Kidney epithelial cell (primary cell): ENCODE measurements around the gene VASN. TPM values are rescaled to one million over a fixed set of nuclear protein-coding genes. Genes with fewer than 3 reads are reported as not detected.

Source experiments
- DNase-seq: peaks from one replicate; pipeline ENCODE4 v3.0.0-alpha.2; 2010; ENCODE audit warnings: low read depth
- H3K27me3 ChIP-seq: 2 replicates; pipeline ENCODE4 v1.6.0; 2011; ENCODE audit warnings: low read length; ENCODE audit not compliant: control insufficient read depth, insufficient read depth
- H3K36me3 ChIP-seq: 2 replicates; pipeline ENCODE4 v1.5.1; 2011; ENCODE audit warnings: low read length; ENCODE audit not compliant: control insufficient read depth, insufficient read depth
- H3K4me3 ChIP-seq: 2 replicates; pipeline ENCODE4 v1.5.1; 2011; ENCODE audit warnings: low read depth, mild to moderate bottlenecking, control low read depth, low read length
- total RNA-seq: library from RNA; depleted of rRNA; stranded (reverse); fragments of >200 nt; gene quantifications from 2 replicates; pipeline ENCODE4 v1.2.3, GENCODE V29; 2015
- TF ChIP-seq, protein P1 (sequence below): IDR thresholded peaks from 2 replicates; pipeline ENCODE4 v1.5.1; 2011; ENCODE audit warnings: mild to moderate bottlenecking, moderate library complexity, low read length, control low read depth, inconsistent platforms; ENCODE audit not compliant: insufficient read depth, poor library complexity, severe bottlenecking

Gene VASN
- total RNA-seq, 1 donor from 2014 or later, result 60.4 TPM

DNA sequence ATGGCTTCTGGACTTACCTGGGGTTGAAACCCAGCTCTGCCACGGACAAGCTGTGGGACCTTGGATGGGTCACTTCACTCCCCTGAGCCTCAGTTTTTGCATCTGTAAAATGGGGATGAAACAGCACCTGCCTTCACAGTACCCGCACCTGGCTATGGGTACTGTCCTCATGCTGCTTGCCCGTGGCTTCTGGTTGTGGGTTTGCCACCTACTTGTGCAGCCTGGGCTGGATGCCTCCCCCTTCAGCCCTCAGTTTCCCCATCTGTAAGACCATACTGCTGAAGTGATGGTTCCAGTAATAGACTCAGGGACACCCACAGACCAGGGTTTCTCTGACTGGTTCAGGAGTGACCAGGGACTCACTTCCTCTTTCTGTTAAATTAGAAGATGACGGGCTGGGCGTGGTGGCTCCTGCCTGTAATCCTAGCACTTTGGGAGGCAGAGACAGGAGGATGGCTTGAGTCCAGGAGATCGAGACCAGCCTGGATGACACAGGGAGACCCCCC, 46.3 kb upstream of the VASN start:
- H3K36me3 ChIP-seq, result no peaks in the 10 kb centered on the region
- no peak overlapping the region for H3K4me3 ChIP-seq
- no peaks in the 10 kb centered on the region for H3K27me3 ChIP-seq
- TF ChIP-seq, protein P1, sequence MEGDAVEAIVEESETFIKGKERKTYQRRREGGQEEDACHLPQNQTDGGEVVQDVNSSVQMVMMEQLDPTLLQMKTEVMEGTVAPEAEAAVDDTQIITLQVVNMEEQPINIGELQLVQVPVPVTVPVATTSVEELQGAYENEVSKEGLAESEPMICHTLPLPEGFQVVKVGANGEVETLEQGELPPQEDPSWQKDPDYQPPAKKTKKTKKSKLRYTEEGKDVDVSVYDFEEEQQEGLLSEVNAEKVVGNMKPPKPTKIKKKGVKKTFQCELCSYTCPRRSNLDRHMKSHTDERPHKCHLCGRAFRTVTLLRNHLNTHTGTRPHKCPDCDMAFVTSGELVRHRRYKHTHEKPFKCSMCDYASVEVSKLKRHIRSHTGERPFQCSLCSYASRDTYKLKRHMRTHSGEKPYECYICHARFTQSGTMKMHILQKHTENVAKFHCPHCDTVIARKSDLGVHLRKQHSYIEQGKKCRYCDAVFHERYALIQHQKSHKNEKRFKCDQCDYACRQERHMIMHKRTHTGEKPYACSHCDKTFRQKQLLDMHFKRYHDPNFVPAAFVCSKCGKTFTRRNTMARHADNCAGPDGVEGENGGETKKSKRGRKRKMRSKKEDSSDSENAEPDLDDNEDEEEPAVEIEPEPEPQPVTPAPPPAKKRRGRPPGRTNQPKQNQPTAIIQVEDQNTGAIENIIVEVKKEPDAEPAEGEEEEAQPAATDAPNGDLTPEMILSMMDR, result no peak
- DNase-seq, result no peak

DNA sequence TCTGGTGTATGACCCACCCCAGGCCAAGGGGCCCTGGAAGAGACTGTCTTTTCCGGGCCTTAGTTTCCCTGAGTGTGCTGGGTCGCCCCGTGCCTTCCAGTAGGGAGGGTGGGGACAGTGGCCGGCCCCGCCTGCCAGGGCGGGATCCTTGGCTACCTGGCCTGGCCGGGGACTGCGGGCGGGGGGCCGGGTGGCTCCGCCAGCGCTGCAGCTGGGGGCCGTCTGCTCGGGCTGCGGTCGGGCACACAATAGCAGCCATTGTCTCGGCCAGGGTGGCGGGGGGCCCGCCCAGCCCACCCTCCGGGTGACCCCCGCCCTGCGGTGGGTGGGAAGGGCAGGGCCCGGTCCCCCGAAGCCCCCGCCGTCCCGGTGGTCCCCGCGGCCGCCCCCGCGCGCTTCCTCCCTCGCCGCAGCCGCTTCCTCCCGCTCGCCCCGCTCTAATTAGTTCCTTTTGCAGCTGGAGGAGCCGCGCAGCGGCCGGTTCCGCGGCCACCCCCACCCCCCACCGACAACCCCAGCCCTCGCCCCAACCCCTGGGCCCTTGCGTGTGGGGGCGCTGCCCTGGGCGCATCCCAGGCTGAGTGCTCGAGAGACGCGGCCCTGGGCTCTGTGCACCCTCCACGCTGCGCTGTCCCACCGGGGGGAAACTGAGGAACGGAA, 44.1 kb upstream of the VASN start:
- TF ChIP-seq, protein P1, result no peak
- DNase-seq, result no peak
- Histone ChIP-seq H3K27me3 (no peaks in the 10 kb centered on the region), H3K4me3 (peak overlapping the region; percentile 27), H3K36me3 (peaks cover 1% of the 10 kb centered on the region)

DNA sequence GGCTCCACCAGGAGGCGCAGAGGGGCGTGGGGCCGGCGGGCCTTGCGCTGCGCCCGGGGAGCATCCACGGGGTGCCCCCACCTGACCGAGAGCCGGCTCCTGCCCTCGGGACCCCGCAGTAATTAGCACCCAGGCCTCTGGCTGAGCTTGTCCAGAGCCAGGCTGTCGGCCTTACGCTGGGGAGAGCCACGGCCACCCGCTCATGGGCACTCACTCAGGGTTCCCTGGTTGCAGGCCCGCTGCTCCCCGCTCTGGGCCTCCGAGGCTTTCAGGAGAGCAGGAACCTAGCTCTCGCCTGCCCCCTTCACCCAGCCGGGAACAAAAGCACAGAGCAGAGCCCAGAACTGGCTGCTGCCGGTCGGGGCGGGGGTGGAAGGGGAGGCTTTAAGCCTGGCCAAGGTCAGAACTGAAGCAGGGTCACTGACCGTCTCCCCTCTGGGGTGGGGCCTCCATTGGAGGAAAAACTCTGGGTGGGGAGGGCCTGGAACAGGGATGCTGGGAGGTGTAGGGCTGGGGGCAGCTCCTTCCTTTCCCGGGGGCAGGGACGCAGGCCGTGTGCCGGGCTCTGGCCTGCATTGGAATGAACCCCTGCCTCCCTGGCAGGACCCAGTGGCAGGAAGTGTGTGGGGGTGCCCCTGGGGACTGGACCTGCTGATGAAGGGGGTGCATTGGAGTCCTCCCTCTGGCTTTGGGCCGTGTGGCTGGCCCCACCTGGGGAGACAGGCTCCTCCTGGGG, 43.4 kb upstream of the VASN start:
- TF ChIP-seq, protein P1, result peak; percentile 58
- DNase-seq, result no peak
- peak overlapping the region; percentile 27 for H3K4me3 ChIP-seq
- H3K27me3 ChIP-seq, result no peaks in the 10 kb centered on the region
- peaks cover 1% of the 10 kb centered on the region for H3K36me3 ChIP-seq

DNA sequence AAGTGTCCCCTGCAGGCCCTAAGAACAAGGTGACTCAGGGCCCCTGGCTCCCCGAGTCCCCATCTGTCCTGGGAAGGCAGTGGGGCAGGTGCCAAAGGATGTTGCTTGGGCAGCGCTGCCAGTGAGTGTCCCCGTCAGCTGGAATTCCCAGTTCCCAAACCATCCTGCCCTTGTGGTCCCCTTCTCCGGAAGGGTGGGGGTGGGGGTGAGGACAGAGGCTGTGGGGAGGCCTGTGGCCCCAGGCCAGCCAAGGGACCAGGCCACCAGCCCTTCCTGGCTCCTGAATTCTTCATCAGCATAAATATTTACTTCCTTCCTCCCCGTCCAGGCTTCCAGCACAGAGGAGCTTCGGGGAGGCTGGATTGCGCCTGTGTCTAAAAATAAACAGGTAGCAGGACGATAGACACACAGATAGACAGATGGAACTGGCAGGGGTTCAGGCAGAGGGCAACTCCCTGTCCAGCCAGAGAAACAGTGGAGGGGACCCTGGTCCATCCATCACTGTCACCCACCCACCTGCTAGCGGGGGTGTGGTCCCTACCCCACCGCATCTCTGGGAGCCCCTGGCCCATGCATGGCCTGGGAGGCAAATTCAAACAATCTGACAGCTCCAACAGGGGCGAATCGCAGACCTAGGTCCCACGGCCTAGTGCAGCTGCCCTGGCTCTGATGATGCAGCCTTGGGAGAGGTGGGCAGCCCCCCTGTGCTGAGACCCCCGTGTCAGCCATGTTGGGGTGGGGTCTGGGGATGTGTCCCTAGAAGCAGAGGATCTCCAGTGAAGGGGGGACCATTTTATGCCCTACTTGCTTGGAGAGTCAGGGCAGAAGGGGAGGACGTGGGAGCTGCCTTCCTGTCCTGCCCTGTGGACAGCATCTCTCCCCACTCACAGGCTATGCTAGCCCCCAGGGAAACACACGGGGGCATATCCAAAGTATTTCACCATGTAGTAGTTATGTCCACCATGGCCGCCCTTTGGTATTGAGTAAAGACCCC, 42.6 kb upstream of the VASN start:
- no peak for DNase-seq

DNA sequence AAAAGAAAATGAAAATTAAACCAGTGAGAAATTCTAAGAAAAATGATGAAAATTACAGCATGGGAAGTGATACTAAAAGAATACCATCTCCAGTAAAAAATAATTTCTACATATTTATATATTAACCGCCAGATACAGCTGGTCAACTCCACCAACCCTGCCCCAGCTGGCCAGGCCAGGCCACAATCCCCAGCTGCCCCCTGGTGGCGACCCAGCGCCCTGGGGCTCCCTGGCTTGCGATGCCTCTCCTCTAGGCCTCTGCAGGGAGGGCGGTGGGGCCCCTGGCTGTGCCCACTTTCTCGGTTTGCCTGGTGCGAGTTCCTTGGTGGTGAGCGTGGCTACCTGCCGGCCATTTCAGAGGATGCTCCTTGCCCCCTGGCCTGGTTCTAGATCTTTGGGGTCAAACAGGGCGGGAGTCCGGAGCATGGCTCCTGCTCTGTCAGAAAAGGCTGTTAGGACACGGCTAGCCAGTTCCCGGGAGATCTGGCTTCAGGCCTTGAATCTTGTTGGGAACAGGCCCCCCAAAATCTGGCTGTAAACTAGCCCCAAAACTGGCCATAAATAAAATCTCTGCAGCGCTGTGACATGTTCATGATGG, 41.3 kb upstream of the VASN start:
- no peak for DNase-seq
- Histone ChIP-seq H3K4me3 (no peak overlapping the region), H3K27me3 (no peaks in the 10 kb centered on the region), H3K36me3 (peaks cover 4% of the 10 kb centered on the region)
- TF ChIP-seq, protein P1, result peak; percentile 97

More for the DNA sequence above, 42.6 kb upstream of the VASN start:
- Histone ChIP-seq H3K27me3 (no peaks in the 10 kb centered on the region), H3K36me3 (peaks cover 1% of the 10 kb centered on the region), H3K4me3 (no peak overlapping the region)
- TF ChIP-seq, protein P1, result no peak
